Measurements from ENCODE around the gene AXDND1.
"Not testable (repeated sequence)": the region's sequence is repeated elsewhere in the genome, so short reads cannot be mapped to it uniquely, and the experiment has no call there.

The AXDND1 gene, protein sequence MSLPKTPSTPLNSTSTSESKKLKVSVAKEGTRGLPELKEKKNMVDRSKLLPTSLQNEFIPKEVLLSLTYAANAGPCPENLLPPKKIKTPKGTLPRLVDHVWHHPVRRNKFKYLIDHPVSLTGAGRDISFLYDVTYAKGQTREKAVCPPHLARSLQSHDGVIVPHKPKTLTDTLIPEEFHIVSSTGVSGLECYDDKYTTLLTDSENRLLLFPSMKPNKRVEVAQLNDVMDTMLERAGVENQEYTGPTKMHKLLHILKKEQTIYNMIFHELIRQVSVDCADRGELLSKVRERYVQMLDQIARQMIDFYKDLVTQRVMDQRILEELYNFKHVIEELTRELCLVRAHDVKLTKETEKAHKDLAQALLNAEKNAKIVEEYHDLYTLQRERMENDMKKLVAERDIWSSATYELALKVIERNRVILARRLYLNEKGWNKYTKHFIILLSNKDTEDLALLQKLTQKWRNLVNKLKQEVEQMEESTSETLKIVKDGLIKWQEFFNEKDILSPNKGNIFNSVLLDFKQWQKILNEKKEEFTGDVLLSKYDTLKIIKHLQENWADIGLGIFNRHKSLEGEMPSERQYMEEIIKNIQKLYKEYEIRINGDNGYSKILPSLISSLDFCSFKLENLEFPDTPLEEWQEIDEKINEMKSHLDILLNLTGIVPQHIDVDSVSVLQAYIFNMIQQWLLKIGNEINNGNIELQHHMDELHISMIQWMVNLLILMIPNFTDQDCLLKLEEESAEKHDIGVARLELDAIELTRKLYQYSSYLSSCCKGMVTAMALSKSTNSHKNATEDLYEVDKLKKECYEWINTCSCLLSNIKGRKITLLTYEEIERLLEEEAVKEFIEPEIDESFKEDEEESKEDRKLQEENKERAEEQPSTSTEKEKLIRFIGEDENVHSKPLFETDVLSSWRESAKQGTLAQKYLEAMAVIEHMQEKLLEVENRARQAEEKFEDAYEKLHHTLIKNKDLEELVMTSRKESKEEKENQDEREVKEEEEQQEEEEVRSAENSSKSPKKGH

DNA sequence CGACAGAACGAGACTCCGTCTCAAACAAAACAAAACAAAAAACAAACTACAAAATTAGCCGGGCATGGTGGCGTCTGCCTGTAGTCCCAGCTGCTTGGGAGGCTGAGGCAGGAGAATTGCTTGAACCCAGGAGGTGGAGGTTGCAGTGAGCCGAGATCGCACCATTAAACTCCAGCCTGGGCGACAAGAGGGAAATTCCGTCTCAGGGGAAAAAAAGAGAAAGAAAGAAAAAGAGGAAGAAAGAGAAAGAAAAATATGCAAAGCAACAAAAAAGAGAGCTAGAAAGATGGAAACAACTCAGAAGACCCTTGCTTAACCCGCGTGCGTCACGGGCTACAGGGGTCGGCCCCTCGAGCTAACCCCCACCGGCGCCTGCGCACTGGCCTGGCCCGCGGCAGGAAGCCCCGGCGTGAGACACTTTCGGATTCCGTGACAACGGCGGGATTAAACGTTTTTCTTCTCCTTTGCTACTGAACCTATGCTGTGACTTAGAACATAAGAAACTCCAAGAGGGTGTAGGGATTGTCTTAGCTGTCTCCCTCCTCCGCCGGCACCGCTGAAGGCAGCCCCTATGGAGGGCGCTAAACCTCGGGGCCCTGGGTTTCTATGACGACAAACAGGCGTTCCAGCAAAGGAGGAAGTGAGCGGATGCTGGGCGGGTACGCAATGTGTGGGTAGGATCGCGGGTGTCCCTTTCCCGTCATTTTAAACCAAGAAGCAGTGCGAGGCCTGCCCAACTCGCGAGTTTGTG, at the start of gene AXDND1:
AXDND1 (plus strand) TSS at position 630 of the 751 bp plus-strand sequence. CDS start 539 bp downstream, outside the sequence.
- no peak for FAIRE-seq

DNA sequence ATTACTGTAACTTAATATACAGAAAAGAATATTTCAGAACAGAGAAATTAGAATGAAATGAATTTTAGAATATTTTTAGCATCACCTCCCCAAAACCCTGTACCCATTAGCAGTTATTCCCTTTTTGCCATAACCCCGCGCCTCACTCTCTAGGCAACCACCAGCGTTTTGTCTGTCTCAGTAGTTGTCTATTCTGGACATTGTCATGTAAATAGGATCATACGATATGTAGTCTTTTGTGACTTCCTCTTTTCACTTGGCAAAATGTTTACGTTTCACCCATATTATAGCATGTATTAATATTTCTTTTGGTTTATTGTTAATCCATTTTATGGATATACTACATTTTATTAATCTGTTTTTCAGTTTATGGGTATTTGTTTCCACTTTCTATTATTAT, 47.3 kb upstream of the AXDND1 start:
- FAIRE-seq: no peak

DNA sequence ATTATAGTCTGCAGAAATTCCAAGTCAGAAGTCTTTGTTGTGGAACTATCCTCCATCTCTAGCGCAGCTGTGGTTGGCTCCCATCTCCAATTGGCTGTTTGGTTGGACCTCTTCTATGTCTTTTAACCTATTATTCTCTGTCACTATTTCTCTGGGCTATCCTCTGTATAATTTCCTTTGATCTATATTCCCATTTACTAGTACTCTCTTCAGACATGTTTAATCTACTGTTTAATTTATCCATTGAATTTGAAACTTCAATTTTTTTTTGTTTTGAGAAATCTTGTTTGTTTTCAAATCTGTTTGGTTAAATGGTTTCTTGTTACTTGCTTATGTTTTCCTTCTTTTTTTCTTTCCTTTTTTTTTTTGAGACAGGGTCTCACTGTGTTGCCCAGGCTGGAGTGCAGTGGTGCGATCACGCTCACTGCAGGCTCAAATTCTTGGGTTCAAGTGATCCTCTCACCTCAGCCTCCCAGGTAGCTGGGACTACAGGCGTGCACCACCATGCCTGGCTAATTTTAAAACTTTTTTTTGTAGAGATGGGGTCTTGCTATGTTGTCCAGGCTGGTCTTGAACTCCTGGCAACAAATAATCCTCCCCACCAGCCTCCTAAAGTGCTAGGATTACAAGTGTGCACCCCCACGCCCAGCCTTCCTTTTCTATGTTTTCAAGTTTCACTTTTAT, 44.1 kb upstream of the AXDND1 start:
- no peak for FAIRE-seq

DNA sequence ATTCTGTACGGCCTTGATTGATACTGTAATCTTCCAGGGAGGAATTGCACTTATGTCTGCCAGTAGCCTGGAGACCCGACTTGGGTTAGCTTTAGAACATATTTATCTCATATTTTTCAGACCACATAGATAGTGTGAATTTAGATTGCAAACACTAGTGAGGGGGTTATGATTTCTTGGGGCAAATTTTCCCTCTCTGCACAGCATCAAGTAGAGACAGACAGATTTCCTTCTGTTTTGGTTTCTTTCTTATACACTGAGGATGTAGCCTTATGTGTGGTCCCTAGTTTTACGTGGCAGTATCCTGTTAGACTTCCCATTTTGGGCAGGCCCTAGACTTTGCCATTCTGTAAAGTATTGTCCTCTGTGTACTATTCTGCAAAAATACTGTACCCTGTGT, 43.2 kb upstream of the AXDND1 start:
- FAIRE-seq: no peak

DNA sequence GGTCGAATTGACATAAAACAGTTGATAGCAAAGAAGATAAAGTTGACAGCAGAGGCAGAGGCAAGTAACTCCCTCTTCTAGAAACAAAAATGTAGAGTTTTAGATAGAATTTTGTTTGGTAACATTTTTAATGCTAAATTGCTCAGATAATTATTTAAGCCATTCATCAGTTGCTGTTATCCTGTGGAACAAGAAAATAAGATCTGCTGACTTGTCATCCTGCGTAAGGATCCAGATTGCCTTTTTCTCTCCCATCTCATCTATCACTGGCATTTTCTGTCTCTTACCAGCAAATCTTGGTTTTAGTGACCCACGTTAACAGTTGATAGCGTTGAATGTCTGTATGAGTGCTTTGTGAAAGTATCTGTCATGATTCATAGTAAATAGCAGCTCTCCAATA, 42.3 kb upstream of the AXDND1 start:
- FAIRE-seq: no peak

DNA sequence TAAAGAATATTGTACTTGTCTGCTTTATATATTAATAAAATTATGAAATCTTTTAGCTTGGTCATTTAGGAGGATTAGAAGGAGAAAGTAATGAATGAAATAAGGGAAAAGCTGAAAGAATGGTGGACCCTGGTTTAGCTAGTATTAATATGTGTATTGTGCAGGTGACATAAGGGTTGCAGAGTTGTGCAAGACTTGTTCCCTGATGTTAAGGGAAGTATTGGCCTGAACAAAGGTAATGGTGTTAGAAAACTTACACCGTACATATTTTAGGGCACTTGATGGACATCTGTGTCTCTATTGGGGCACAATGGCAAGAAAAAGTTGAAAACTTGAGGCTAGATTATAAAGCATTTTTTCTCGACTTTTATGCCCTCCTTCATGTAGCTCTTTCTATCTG, 39.9 kb upstream of the AXDND1 start:
- FAIRE-seq: no peak

DNA sequence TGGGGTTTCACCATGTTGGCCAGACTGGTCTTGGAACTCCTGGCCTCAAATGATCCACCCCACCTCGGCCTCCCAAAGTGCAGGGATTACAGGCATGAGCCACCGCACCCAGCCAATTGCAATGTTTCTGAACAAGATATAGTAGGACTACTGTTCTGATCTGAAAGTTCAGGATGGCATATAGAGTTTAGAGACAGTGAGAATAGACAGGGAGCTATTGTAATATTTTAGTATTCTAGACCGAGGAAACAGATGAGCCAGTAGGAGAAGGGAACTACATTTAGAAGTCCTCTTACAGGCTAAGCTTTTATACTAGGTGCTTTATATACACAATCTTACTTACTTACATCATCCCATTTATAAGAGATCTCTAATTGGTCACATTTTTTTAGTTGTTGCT, 39.0 kb upstream of the AXDND1 start:
- no peak for FAIRE-seq

DNA sequence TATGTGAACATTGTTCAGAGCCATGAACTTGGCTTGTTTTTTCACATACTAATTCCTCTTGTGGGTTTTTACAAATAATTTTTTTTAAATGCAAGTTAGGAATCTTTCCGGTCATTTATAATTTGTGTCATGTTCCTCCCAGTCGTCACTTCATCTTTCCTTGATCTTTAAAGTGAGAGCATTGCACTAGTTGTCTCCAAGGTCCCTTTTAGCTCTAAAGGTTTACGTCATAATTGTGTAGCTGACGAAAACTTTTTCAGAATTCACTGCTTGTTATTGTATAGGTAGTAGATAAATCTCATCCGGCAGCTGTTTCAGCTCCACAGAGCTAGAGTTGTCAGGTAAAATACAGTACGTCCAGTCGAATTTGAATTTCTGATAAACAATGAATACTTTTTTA, 38.6 kb upstream of the AXDND1 start:
- FAIRE-seq: no peak

DNA sequence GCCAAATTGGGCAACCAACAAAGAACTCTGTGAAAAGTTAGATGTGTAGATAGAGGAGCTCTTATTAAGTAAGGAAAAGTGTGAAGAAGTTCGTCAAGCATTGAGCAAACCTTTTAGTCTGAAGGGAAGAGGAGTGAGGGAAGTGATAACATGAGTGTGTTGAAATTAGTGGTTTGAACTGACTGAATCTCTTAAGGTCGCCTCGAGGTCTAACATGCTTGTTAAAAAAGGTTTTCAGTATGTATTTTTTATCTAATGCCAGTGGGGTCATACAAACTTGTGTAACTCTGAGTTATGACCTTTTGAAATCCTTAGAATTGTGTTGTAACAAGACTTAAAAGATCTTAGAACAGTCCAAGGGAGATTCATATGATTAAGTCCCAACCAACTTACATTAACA, 38.1 kb upstream of the AXDND1 start:
- FAIRE-seq: no peak

DNA sequence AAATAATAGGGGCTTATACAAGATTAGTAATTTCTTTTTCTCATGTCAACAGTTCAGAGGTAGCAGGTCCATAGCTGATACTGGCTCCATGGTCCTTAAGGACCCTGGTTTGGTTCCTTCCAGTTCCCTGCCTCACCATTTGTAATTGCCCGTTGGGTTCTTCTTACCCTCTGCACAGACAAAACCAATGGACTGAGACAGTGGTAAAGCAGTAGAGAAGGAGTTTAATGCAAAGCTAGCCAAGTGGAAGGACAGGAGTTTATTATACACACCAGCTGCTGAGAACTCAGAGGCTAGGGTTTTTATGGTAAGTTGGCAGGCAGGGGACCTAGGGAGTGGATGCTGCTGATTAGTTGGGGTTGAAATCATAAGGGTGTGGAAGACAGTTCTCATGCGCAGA, 35.9 kb upstream of the AXDND1 start:
- FAIRE-seq: no peak

DNA sequence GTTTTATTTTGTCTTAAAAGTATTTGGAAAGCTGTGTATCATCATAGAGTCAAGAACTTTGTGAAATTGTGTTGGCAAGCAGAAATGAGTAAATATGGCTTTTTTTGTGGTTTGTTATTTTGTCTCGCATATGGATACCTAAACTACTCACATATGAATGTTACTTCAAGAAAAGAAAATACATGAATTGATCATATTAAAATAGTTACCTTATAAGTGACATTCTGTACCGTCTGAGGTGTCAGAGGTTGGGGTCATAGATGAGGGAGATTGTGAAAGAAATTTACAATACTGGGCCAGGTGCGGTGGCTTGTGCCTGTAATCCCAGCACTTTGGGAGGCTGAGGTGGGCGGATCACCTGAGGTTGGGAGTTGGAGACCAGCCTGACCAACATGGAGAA, 31.3 kb upstream of the AXDND1 start:
- FAIRE-seq: no peak

DNA sequence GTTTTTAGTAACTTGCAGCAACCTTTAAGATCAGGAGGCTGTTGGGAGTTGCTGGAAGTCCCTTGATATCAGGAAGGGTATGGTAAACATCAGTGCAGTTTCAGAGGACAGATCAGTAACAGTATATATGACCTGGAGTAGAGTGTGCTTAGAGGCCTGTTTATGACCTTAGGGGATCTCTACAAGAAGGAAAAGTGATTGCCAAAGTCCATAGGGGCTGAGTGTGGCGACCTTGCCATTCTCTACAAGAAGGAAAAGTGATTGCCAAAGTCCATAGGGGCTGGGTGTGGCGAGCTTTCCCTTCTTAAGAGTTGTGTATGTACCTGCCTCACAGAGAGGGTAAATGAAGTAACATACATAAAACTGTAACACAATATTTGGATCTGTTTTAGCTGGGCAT, 28.5 kb upstream of the AXDND1 start:
- no peak for FAIRE-seq

DNA sequence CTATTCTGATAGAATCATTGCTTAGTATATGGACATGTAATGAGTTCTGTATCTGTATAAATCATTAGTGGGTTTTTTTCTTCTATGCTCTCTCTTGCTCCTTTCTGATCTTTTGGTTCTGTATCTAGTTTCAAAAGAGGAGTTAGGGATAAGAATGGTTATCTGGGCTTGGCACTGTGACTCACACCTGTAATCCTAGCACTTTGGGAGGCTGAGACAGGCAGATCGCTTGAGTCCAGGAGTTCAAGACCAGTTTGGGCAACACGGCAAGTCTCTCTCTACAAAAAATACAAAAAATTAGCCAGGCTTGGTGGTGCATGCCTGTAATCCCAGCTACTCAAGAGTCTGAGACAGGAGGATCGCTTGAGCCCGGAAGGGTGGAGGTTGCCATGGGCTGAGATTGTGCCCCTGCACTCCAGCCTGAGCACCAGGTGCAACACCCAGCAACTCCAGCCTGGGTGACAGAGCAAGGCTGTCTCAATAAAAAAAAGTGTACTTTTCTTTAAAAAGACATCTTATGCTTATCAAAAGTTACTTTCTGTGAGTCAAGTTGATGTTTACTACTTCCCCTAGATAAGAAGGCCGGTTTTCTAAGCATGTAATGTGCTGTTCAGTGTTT, 27.7 kb upstream of the AXDND1 start:
- no peak for FAIRE-seq

DNA sequence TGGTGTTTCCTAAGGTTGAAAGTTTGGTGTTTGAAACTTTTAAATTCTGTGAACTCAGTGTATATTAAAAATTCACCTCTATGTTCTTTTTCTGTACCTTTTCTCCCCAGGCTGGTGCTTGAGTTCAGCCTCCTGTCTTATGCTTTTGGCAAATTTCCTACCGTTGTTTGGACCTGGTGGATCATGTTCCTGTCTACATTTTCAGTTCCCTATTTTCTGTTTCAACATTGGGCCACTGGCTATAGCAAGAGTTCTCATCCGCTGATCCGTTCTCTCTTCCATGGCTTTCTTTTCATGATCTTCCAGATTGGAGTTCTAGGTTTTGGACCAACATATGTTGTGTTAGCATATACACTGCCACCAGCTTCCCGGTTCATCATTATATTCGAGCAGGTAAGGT, 24.9 kb upstream of the AXDND1 start:
- no peak for FAIRE-seq

DNA sequence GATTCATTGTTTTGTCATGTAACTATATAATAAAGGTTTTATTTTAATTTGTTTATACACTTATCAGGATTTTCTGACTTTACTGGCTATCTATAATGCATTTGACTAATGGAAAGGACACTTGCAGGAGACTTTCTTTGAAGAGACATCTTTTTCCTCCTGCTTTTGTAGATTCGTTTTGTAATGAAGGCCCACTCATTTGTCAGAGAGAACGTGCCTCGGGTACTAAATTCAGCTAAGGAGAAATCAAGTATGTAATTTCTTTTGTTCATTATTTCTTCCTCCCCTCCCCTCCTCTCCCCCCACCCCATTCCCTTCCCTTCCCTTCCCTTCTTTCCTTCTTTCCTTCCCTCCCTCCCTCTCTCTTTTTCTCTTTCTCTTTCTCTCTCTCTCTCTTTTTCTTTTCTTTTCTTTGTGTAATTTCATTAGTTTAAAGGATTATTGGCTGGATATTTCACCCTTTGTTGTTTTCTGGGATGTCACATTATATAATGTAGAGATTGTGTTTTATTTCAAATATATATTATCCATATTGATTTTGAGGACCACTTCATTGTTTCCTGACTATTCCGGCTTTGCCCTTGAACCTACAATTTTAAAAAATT, 23.7 kb upstream of the AXDND1 start:
- FAIRE-seq: no peak

DNA sequence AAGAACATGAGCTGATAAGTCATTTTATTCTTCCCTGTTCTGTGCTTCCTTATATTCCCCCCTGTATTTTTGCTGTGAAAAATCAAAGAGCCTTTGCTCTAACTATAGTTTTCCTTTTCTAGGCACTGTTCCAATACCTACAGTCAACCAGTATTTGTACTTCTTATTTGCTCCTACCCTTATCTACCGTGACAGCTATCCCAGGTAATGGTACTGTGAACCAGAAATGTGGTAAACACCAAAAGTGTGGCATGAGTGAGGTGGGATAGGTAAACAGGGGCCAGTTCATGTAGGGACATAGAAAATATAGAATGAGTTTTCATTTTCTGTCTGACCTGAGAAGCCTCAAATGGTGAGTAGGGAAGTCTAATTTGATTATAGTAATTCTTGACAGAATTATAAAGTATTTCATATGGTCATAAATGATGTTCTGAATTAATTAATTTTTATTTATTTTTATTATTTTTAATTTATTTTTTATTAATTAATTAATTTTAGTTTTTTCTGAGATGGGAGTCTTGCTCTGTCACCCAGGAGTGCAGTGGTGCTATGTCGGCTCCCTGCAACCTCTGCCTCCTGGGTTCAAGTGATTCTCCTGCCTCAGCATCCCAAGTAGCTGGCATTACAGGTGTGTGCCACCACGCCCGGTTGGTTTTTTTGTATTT, 22.9 kb upstream of the AXDND1 start:
- no peak for FAIRE-seq

DNA sequence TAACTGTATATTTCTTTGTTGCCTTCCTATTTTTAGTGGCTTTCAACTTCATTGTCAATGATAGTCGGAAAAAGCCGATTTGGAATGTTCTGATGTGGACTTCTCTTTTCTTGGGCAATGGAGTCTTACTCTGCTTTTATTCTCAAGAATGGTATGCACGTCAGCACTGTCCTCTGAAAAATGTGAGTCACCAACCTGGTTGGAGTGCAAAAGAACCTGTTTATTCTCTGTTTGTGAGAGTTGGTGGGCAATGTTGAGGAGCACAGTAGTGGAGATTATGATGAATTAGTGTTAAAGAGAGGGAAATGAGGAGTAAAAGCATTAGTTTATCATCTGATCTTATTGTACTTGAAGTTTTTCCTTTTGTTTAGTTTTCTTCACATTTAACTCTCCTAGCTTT, 14.5 kb upstream of the AXDND1 start:
- FAIRE-seq: no peak

DNA sequence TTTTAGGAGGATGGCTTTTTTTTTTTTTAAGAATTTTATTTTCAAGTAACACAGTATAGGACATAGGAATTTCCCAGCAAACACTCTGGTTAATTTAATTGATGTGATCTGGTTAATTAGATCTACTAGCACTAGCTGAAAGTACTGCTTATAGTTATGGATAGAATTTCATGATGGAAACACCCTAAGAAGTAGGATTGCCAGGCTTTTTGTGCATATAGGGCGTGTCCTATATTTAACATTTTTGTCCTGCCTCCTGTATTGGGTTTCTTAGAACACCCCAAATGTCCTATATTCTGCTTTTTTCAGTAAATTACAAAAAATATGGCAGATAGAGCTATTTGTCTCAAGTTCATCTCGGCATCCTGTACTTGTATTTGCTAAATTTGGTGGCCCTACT, 13.5 kb upstream of the AXDND1 start:
- FAIRE-seq: no peak

DNA sequence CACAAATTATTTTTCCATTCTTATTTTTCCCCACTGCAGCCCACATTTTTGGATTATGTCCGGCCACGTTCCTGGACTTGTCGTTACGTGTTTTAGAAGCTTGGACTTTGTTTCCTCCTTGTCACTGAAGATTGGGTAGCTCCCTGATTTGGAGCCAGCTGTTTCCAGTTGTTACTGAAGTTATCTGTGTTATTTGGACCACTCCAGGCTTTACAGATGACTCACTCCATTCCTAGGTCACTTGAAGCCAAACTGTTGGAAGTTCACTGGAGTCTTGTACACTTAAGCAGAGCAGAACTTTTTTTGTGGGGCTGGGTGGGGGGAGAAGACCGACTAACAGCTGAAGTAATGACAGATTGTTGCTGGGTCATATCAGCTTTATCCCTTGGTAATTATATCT, 12.2 kb upstream of the AXDND1 start:
- no peak for FAIRE-seq

DNA sequence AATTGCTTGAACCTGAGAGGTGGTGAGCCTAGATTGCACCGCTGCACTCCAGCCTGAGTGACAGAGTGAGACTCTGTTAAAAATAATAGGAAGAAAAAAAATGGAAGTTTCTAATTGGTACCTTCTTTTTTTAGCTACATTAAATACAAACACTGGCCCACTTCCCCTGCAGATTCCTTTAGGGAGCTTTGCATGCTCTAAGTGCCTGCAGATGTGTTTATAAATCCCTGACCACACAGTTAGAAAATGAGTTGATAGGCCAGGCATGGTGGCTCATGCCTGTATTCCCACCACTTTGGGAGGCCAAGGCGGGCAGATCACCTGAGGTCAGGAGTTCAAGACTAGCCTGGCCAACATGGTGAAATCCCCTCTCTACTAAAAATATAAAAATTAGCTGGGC, 4.1 kb upstream of the AXDND1 start:
- not testable (repeated sequence) for FAIRE-seq

Measured in colon (tissue), 2 donors.